K562 (cell line): ENCODE results near the gene DNAJB12. TPM values are rescaled to one million over a fixed set of nuclear protein-coding genes. Genes with fewer than 3 reads are reported as not detected.

Experiments
- EHMT2 ChIP-seq: fragments of 450-650 bp; IDR thresholded peaks from 2 replicates; pipeline ENCODE4 v1.6.1; 2018; ENCODE audit warnings: antibody characterized with exemption
- EP400 ChIP-seq: fragments of 450-650 bp; IDR thresholded peaks from 2 replicates; pipeline ENCODE4 v1.6.1; 2017; ENCODE audit warnings: antibody characterized with exemption, mild to moderate bottlenecking, moderate library complexity
- ETV1 ChIP-seq: fragments of 450-650 bp; conservative IDR thresholded peaks from 2 replicates; pipeline ENCODE4 v1.6.1; 2016; ENCODE audit warnings: missing genetic modification characterization, control low read depth, low read depth, missing compliant biosample characterization
- FOXJ3 ChIP-seq: sonication (generic); formaldehyde crosslinking; IDR thresholded peaks from 2 replicates; pipeline ENCODE4 v1.4.0; 2020; ENCODE audit warnings: mild to moderate bottlenecking, missing genetic modification reagents
- GTF2A2 ChIP-seq: IDR thresholded peaks from 2 replicates; pipeline ENCODE4 v1.6.1; 2016; ENCODE audit warnings: mild to moderate bottlenecking, missing genetic modification characterization, missing compliant biosample characterization
- HNRNPUL1 ChIP-seq: fragments of 200-400 bp; formaldehyde crosslinking; IDR thresholded peaks from 2 replicates; pipeline ENCODE4 v1.6.1; 2017; ENCODE audit warnings: low read length
- KAT7 ChIP-seq: sonication (generic); formaldehyde crosslinking; IDR thresholded peaks from 2 replicates; pipeline ENCODE4 v1.8.0; 2022; ENCODE audit warnings: missing genetic modification reagents, mild to moderate bottlenecking, borderline replicate concordance
- KDM1A ChIP-seq, 2 experiments: fragments of 450-650 bp; IDR thresholded peaks; 2 replicates each; pipeline ENCODE4 v1.6.1; 2016; ENCODE audit warnings: mild to moderate bottlenecking in 2 of 2
- MED1 ChIP-seq: sonication (generic); formaldehyde crosslinking; IDR thresholded peaks from 2 replicates; pipeline ENCODE4 v1.8.1; 2023; ENCODE audit warnings: missing genetic modification reagents, borderline replicate concordance
- NELFE ChIP-seq: IDR thresholded peaks from 2 replicates; pipeline ENCODE4 v1.6.1; 2011; ENCODE audit warnings: mild to moderate bottlenecking; ENCODE audit not compliant: insufficient read depth, insufficient read length
- NR0B1 ChIP-seq: fragments of 450-650 bp; IDR thresholded peaks from one replicate; pipeline ENCODE4 v1.6.1; 2018; ENCODE audit warnings: mild to moderate bottlenecking, moderate library complexity; ENCODE audit not compliant: partially characterized antibody
- PTBP1 ChIP-seq: fragments of 200-400 bp; formaldehyde crosslinking; IDR thresholded peaks from 2 replicates; pipeline ENCODE4 v1.6.1; 2017; ENCODE audit warnings: low read depth, low read length
- SMAD4 ChIP-seq: fragments of 250-450 bp; sonication (Bioruptor Pico); conservative IDR thresholded peaks from 2 replicates; pipeline ENCODE4 v1.8.0; 2021; ENCODE audit warnings: inconsistent platforms, mild to moderate bottlenecking, moderate library complexity
- SNRNP70 ChIP-seq: fragments of 200-400 bp; formaldehyde crosslinking; optimal IDR thresholded peaks from 2 replicates; pipeline ENCODE3; 2017; ENCODE audit warnings: low read depth, low read length
- SRSF1 ChIP-seq: fragments of 200-400 bp; formaldehyde crosslinking; IDR thresholded peaks from 2 replicates; pipeline ENCODE4 v1.6.1; 2017; ENCODE audit warnings: mild to moderate bottlenecking, low read depth, low read length, moderate library complexity
- SUPT5H ChIP-seq: fragments of 450-650 bp; IDR thresholded peaks from 2 replicates; pipeline ENCODE4 v1.6.1; 2016
- TAF15 ChIP-seq: fragments of 200-400 bp; formaldehyde crosslinking; IDR thresholded peaks from 2 replicates; pipeline ENCODE4 v1.6.1; 2017; ENCODE audit warnings: mild to moderate bottlenecking, low read depth, low read length, moderate library complexity
- polyA plus RNA-seq, 8 experiments: library from polyadenylated mRNA; depleted of rRNA in 4 of 8; stranded (reverse) in 5 of 8; unstranded in 3 of 8; fragments of >200 nt; fragmentation: Nextera tagmentation in 2 of 8; fragmentation: Illumina TruSeq in 1 of 8; extraction: Ambion mirVana in 2 of 8; extraction: Trizol in 1 of 8; gene quantifications; 2 replicates each; pipeline versions ENCODE4 v1.2.1 to v1.2.3, GENCODE V29; 2011 to 2014; ENCODE audit warnings: inconsistent platforms in 1 of 8, missing spikeins in 1 of 8
- total RNA-seq, 7 experiments: library from RNA; depleted of rRNA in 6 of 7; stranded (reverse); fragments of >200 nt in 6 of 7; fragmentation: Illumina TruSeq in 2 of 7; extraction: Trizol in 2 of 7; gene quantifications; 2 replicates each; pipeline versions ENCODE4 v1.2.1 to v1.2.3, GENCODE V29; 2011 to 2021; ENCODE audit warnings: low replicate concordance in 1 of 7
- TF ChIP-seq, protein P1 (sequence below), 2 experiments: fragments of 450-650 bp; IDR thresholded peaks; 2 replicates each; pipeline ENCODE4 v1.6.1; 2018; ENCODE audit warnings: mild to moderate bottlenecking in 2 of 2, low read depth in 1 of 2; ENCODE audit not compliant: partially characterized antibody in 2 of 2
- TF ChIP-seq, protein P2 (sequence below): IDR thresholded peaks from 2 replicates; pipeline ENCODE4 v1.6.1; 2012; ENCODE audit warnings: low read depth, low read length, improper control_type of control experiment, borderline replicate concordance
- TF ChIP-seq, protein P3 (sequence below): sonication (generic); formaldehyde crosslinking; IDR thresholded peaks from 2 replicates; pipeline ENCODE4 v1.8.1; 2022; ENCODE audit warnings: missing genetic modification reagents

The DNAJB12 gene
- total and polyA plus RNA-seq, 9 of the 15 experiments (the other 6 are each of a cell fraction or from before 2014, with no cell fraction given): 3.5 to 31.5 (median 20.3) TPM

DNA sequence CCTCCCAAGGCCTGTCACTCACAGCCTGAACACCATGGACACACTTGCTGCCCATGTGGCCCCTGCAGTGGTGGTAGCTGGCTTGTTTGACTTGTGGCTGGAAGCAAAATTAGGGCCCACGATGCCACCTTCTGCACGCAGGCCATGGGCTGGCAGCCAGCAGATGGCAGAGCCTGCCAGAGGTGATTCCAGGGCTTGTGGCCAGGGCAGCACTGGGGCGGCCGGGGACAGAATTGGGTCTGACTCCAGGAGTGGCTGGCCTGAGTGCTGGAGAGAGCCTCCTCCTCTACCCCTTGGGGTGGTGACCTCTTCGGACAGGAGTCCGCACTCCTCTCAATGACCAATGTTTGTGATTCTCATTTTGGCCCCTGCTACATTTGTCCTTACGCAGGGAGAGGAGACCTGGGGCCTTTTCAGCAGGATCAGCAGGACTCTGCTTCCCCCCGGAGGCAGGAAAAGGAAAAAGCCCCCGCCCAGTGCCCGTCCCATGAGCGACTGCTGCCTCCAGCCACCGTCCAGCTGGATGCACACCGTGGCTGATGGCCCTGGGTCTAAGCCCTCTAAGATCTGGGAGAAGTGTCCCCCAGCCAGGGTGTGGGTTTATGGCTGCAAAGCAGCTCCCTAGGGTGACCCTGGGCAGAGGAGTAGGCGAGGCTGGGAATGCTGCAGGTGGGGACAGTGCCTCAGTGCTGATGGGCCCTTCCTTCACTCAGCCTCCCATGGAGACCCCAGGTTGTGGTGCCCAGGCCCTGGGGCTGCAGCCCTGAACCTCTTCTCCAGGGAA is 26.5 kb downstream of the DNAJB12 start (continued):
- TF ChIP-seq EHMT2 (no peak), SNRNP70 (no peak), ETV1 (tag) (no peak), SMAD4 (CRISPR knock-in tag) (no peak; the same call in none of the 2 replicates), SUPT5H (no peak), MED1 (CRISPR knock-in tag) (no peak), EP400 (no peak), PTBP1 (no peak), FOXJ3 (no peak), SRSF1 (no peak), GTF2A2 (tag) (no peak), NELFE (no peak), NR0B1 (no peak), KDM1A (IDR thresholded peaks at IDR 0.05) (no peak), HNRNPUL1 (no peak), KAT7 (CRISPR knock-in tag) (no peak), TAF15 (no peak)
- TF ChIP-seq, protein P1, sequence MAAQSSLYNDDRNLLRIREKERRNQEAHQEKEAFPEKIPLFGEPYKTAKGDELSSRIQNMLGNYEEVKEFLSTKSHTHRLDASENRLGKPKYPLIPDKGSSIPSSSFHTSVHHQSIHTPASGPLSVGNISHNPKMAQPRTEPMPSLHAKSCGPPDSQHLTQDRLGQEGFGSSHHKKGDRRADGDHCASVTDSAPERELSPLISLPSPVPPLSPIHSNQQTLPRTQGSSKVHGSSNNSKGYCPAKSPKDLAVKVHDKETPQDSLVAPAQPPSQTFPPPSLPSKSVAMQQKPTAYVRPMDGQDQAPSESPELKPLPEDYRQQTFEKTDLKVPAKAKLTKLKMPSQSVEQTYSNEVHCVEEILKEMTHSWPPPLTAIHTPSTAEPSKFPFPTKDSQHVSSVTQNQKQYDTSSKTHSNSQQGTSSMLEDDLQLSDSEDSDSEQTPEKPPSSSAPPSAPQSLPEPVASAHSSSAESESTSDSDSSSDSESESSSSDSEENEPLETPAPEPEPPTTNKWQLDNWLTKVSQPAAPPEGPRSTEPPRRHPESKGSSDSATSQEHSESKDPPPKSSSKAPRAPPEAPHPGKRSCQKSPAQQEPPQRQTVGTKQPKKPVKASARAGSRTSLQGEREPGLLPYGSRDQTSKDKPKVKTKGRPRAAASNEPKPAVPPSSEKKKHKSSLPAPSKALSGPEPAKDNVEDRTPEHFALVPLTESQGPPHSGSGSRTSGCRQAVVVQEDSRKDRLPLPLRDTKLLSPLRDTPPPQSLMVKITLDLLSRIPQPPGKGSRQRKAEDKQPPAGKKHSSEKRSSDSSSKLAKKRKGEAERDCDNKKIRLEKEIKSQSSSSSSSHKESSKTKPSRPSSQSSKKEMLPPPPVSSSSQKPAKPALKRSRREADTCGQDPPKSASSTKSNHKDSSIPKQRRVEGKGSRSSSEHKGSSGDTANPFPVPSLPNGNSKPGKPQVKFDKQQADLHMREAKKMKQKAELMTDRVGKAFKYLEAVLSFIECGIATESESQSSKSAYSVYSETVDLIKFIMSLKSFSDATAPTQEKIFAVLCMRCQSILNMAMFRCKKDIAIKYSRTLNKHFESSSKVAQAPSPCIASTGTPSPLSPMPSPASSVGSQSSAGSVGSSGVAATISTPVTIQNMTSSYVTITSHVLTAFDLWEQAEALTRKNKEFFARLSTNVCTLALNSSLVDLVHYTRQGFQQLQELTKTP (IDR thresholded peaks at IDR 0.05; ENCODE audit: low read depth in 1 of 2, partially characterized antibody in 2 of 2): no peak
- TF ChIP-seq, protein P2, sequence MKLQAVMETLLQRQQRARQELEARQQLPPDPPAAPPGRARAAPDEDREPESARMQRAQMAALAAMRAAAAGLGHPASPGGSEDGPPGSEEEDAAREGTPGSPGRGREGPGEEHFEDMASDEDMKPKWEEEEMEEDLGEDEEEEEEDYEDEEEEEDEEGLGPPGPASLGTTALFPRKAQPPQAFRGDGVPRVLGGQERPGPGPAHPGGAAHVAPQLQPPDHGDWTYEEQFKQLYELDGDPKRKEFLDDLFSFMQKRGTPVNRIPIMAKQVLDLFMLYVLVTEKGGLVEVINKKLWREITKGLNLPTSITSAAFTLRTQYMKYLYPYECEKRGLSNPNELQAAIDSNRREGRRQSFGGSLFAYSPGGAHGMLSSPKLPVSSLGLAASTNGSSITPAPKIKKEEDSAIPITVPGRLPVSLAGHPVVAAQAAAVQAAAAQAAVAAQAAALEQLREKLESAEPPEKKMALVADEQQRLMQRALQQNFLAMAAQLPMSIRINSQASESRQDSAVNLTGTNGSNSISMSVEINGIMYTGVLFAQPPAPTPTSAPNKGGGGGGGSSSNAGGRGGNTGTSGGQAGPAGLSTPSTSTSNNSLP: no peak
- TF ChIP-seq, protein P3, sequence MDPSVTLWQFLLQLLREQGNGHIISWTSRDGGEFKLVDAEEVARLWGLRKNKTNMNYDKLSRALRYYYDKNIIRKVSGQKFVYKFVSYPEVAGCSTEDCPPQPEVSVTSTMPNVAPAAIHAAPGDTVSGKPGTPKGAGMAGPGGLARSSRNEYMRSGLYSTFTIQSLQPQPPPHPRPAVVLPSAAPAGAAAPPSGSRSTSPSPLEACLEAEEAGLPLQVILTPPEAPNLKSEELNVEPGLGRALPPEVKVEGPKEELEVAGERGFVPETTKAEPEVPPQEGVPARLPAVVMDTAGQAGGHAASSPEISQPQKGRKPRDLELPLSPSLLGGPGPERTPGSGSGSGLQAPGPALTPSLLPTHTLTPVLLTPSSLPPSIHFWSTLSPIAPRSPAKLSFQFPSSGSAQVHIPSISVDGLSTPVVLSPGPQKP (CRISPR knock-in tag): no peak
